NCI-H446 treated with DMSO at 0.1 percent for 48 hours (cell line): Measurements from ENCODE around the gene SLC28A3.

ENCODE experiments used
- DNase-seq: peaks from one replicate; lab custom pipeline; 2025; lab: John Stamatoyannopoulos, UW

SLC28A3 gene

GRCh38 chr9:84241817-84242373 lies 98.7 kb downstream of the SLC28A3 start:
- no peak for DNase-seq

- DNase-seq = no peak
These were observed 101.2 kb downstream of the SLC28A3 start for GRCh38 chr9:84239343-84239742.

GRCh38 chr9:84238652-84239051 lies 101.9 kb downstream of the SLC28A3 start:
- DNase-seq = no peak

- no peak for DNase-seq
These were observed 105.0 kb downstream of the SLC28A3 start for GRCh38 chr9:84235511-84235910.

GRCh38 chr9:84230355-84231145 lies 110.0 kb downstream of the SLC28A3 start:
- no peak for DNase-seq

- DNase-seq = no peak
These were observed 111.4 kb downstream of the SLC28A3 start for GRCh38 chr9:84229191-84229590.

- DNase-seq = no peak
These were observed 112.3 kb downstream of the SLC28A3 start for GRCh38 chr9:84228130-84228720.

- DNase-seq = no peak
These were observed 114.4 kb downstream of the SLC28A3 start for GRCh38 chr9:84226126-84226525.
